Activated naive CD8-positive, alpha-beta T cell treated with anti-CD3 and anti-CD28 coated beads, Interleukin-2, amount 10 ng/mL, durations not matched to agents 7 days and 5 days (primary cell): ENCODE measurements around the gene OLFML2B. TPM values are rescaled to one million over a fixed set of nuclear protein-coding genes. Genes with fewer than 3 reads are reported as not detected.
"Not testable (repeated sequence)": the region's sequence is repeated elsewhere in the genome, so short reads cannot be mapped to it uniquely, and the experiment has no call there.

Source experiments
- ATAC-seq: fragments of 150-1000 bp; cut with Tn5 transposase; one replicate; pipeline ENCODE4 v1.10.0; 2021; ENCODE audit warnings: low read depth, moderate library complexity
- POLR2A ChIA-PET: fragments of 350-600 bp; sonication (Branson Sonifier 250); formaldehyde crosslinking; loops from one replicate; lab custom pipeline; 2021; ENCODE audit warnings: antibody characterized with exemption; lab: Charles Lee
- DNase-seq: peaks from one replicate; pipeline ENCODE4 v3.0.0; 2021
- H3K27ac Mint-ChIP-seq: one replicate; pipeline ENCODE4 v1.8.0; 2022; ENCODE audit warnings: mild to moderate bottlenecking, mixed read lengths
- H3K27me3 Mint-ChIP-seq: one replicate; pipeline ENCODE4 v1.8.0; 2022; ENCODE audit warnings: mild to moderate bottlenecking, moderate library complexity, mixed read lengths
- H3K36me3 Mint-ChIP-seq: one replicate; pipeline ENCODE4 v1.8.0; 2021; ENCODE audit warnings: mild to moderate bottlenecking, mixed read lengths
- H3K4me1 Mint-ChIP-seq: one replicate; pipeline ENCODE4 v1.8.0; 2021; ENCODE audit warnings: mixed read lengths
- H3K4me3 Mint-ChIP-seq: one replicate; pipeline ENCODE4 v1.8.0; 2022; ENCODE audit warnings: mild to moderate bottlenecking, moderate library complexity, mixed read lengths
- H3K9me3 Mint-ChIP-seq: one replicate; pipeline ENCODE4 v1.8.0; 2021; ENCODE audit warnings: mixed read lengths
- total RNA-seq, 2 experiments: library from RNA; stranded (reverse); gene quantifications; one replicate each; pipeline ENCODE4 v1.2.3, GENCODE V29; 2021

OLFML2B gene
- total RNA-seq = under 1 TPM; 0.14 to 0.82 TPM

DNA sequence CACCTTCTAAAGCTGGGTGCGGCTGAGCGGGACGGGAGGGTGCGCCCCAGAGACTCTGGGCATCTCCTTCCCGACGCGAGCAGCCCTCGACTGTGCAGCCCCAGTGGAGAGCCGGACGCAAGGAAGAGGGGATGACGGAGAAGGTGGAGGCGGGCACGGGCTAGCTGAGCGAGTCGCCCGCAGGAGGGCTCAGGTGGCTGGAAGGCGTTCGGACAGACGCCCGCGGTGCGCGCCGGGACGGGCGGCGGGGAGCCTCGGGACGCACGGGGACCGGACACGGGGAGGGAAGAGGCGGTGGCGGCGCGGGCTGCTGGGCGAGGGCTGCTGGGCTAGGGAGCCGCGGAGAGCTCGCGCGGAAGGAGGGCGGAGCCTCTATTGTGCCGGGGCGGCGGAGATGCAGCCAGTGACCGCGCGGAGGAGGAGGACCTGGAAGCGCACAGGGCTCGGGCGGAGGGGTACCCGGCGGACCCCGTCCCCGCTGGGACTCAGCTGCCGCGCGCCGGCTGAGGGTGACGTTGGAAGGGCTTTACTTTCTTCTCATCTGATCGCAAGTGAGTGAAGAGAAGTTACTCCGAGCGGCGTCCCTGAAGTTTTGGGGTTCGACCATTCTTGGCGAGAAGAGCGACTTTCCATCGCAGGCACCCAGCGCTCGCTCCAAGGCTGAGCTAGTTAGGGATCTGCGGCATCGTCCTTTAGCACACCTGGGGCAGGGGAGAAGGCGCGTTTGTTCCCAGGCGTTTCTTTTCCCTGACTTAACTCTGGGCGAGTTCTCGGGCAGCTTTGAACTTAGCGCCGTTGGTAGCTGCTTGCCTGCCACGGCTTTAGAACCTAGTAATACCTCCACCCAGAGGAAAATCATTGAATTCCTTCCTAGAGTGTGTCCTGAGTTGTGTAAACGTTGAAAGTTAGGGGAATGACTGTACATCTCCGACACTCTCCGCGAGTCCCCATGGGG, at the start of gene OLFML2B:
Gene OLFML2B, minus strand, starts transcription at position 323 of the 955 bp plus-strand sequence. CDS start 439 bp downstream, outside the sequence.
- Mint-ChIP-seq H3K4me1 (peaks cover 9% of the 10 kb centered on the region), H3K4me3 (peak within 1 kb of the TSS; percentile 89), H3K27ac (no peak within 1 kb of the TSS), H3K9me3 (peaks cover 1% of the 10 kb centered on the region), H3K27me3 (peaks cover 45% of the 10 kb centered on the region), H3K36me3 (no peaks in the 10 kb centered on the region)
- peak; percentile 71 for DNase-seq
- POLR2A ChIA-PET = no interaction called here
- ATAC-seq = peak; percentile 97

DNA sequence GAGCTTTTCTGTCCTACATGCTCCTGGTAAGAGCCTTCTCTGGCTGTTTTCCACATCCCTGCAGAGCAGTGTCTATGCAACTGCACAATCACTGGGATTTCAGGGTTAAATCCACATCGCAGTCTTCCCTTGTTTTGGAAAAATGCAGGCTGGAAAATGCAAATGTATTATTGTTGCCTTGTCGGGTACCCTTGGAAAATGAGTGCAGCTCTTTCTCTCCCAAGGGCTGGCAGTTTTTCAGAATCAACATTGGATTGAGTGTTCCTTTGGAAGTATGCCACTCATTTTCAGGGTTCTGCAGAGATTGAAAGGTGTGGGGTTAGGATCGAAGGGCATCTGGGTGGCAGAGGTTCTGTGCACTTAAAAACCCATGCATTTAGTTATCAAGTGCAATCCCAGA, 49.1 kb upstream of the OLFML2B start:
- H3K27me3 Mint-ChIP-seq = peaks cover 71% of the 10 kb centered on the region
- ATAC-seq = no peak
- peaks cover 3% of the 10 kb centered on the region for H3K4me1 Mint-ChIP-seq
- H3K9me3 Mint-ChIP-seq = no peaks in the 10 kb centered on the region
- H3K27ac Mint-ChIP-seq = no peak overlapping the region
- no peak overlapping the region for H3K4me3 Mint-ChIP-seq
- no peaks in the 10 kb centered on the region for H3K36me3 Mint-ChIP-seq
- no peak for DNase-seq
- POLR2A ChIA-PET = no interaction called here

DNA sequence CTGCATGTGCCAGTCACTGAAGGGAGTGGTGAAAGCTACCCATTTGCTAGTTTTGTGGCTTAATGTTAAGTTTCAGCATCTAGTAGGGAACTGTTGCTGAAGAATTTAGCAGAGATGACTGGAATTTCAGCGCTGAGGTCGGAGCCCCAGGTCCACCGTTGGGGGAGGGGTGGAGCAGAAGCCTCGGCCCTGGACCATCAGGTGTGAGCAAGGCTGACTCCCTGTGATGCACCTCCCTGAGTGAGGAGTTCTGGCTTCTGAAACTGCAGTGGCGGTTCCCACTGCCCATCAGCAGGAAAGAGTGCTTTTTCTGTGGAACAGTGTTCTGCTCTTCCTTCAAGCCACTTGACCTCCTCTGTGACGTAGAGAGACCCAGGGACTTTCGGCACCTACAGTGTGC, 47.2 kb upstream of the OLFML2B start:
- no peaks in the 10 kb centered on the region for H3K9me3 Mint-ChIP-seq
- DNase-seq (no peak), ATAC-seq (no peak)
- no peaks in the 10 kb centered on the region for H3K36me3 Mint-ChIP-seq
- no peak overlapping the region for H3K27ac Mint-ChIP-seq
- H3K27me3 Mint-ChIP-seq = peaks cover 66% of the 10 kb centered on the region
- no peak overlapping the region for H3K4me3 Mint-ChIP-seq
- POLR2A ChIA-PET = no interaction called here
- H3K4me1 Mint-ChIP-seq = peaks cover 3% of the 10 kb centered on the region

DNA sequence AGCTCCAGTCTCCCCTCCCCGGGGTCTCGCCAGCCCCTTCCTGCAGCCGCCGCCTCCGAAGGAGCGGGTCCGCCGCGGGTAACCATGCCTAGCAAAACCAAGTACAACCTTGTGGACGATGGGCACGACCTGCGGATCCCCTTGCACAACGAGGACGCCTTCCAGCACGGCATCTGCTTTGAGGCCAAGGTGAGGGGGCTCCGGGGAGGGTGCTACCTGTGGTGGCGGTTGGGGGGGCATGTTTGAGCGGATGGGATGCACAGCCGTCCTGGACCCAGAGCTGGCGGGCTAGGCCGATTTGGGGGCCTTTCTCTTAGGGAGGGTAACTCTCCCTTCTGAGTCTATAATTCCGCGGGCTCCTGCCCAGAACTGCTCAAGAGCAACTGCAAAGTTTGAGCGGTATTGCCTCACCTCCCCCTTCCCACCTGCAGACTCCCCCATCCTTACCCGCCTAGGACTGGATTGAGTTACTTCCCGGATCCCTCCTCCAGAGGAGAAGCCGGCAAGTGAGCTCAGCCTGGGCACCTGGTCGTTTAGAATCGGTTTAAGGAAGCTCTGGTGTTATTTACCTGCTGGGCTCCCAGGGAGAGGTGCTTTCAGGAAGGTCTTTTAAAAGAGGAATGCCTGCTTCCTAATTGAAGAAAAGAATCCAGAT, 46.6 kb upstream of the OLFML2B start:
- Mint-ChIP-seq H3K4me3 (peak overlapping the region; percentile 78), H3K9me3 (no peaks in the 10 kb centered on the region), H3K4me1 (peaks cover 3% of the 10 kb centered on the region), H3K36me3 (no peaks in the 10 kb centered on the region), H3K27me3 (peaks cover 64% of the 10 kb centered on the region), H3K27ac (no peak overlapping the region)
- no peak for DNase-seq
- ATAC-seq = no peak
- POLR2A ChIA-PET = interaction anchor here (0.9 kb wide), 1 partner anchor 244 kb away, joined by 3 read pairs; no protein-coding TSS in a partner anchor

DNA sequence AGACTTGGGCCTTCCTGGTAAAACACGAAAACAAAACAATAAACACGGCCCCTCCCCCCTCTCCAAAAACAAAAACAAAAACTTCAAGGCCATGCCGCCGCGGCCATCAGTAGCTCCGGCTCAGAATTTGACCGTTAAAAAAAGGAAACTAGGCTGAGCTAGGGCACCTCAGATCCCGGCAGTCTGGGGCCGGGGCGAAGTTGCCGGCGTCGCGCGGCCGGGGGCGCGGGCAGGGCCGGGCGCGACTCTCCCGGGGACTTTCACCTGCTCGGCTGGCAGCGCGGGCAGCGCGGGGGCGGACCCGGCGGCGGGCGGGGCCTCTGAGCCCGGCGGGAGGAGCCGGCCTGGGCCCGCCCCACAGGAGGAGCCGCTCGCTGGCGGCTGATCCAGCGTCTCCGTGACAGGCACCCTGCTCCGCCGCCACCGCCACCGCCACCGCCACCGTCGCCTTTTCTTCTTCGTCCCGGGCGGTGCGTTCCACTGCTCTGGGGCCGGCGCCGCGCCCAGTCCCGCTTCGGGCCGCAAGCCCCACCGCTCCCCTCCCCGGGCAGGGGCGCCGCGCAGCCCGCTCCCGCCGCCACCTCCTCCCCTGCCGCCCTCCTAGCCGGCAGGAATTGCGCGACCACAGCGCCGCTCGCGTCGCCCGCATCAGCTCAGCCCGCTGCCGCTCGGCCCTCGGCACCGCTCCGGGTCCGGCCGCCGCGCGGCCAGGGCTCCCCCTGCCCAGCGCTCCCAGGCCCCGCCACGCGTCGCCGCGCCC, 45.8 kb upstream of the OLFML2B start, which contains the start of gene NOS1AP:
Gene NOS1AP, plus strand, starts transcription at position 358 of the 760 bp plus-strand sequence. CDS start 487 bp downstream, outside the sequence.
- Mint-ChIP-seq H3K4me1 (peaks cover 3% of the 10 kb centered on the region), H3K36me3 (no peaks in the 10 kb centered on the region), H3K9me3 (no peaks in the 10 kb centered on the region), H3K27ac (no peak within 1 kb of the TSS), H3K27me3 (peaks cover 66% of the 10 kb centered on the region), H3K4me3 (peak within 1 kb of the TSS; percentile 78)
- POLR2A ChIA-PET = interaction anchor here (0.9 kb wide), 1 partner anchor 243 kb away, joined by 3 read pairs; no protein-coding TSS in a partner anchor
- peak; percentile 89 for DNase-seq
- peak; percentile 99 for ATAC-seq

DNA sequence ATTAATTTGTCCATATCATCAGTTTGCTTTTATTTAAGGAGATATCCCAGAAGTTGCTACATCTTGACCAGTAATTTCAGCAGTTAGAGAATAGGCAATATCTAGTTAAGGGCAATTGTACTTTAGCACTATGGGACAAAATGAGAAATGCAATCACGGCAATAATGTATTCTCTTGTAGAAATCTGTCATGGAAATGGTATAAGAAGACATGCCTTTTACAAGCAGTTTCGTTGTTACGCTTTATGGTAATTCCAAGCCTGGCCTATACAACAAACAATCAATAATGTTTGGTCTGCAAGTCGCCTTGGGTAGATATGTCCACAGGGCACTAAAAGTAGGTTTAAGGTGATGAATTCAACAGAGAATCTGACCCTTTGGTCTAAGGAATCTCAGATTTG, 44.6 kb upstream of the OLFML2B start:
- H3K27me3 Mint-ChIP-seq = peaks cover 74% of the 10 kb centered on the region
- POLR2A ChIA-PET = no interaction called here
- ATAC-seq (no peak), DNase-seq (no peak)
- H3K36me3 Mint-ChIP-seq = no peaks in the 10 kb centered on the region
- H3K9me3 Mint-ChIP-seq = no peaks in the 10 kb centered on the region
- peaks cover 3% of the 10 kb centered on the region for H3K4me1 Mint-ChIP-seq
- H3K27ac Mint-ChIP-seq = no peak overlapping the region
- no peak overlapping the region for H3K4me3 Mint-ChIP-seq

DNA sequence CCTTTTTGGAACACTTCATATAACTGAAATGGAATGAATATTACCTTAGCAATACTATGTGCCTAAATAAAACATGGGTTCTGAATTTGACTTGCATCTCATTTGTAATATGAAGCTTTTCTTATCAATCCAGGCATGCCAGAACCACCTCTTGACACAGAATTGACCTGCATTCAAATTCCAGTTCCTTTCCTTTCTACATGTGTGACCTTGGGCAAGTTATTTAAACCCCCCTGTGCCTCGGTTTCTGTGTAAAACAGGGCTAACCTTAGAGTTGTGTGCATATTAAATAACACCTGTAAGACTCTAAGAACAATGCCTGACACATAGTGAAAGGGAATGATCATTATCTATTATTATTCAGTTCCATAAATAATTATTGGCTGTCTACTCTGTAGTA, 43.8 kb upstream of the OLFML2B start:
- H3K9me3 Mint-ChIP-seq = no peaks in the 10 kb centered on the region
- no peak overlapping the region for H3K27ac Mint-ChIP-seq
- H3K4me1 Mint-ChIP-seq = peaks cover 3% of the 10 kb centered on the region
- ATAC-seq = no peak
- peaks cover 73% of the 10 kb centered on the region for H3K27me3 Mint-ChIP-seq
- no peak for DNase-seq
- POLR2A ChIA-PET = no interaction called here
- H3K36me3 Mint-ChIP-seq = no peaks in the 10 kb centered on the region
- H3K4me3 Mint-ChIP-seq = no peak overlapping the region

DNA sequence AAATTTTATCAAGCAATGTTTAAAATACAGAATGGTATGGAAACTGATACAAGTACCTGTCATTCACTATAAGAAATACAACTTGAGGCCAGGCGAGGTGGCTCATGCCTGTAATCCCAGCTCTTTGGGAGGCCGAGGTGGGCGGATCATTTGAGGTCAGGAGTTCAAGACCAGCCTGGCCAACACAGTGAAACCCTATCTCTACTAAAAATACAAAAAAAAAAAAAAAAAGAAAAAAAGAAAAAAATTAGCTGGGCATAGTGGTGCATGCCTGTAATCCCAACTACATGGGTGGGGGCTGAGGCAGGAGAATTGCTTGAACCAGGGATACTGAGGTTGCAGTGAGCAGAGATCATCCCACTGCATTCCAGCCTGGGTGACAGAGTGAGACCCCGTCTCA, 43.2 kb upstream of the OLFML2B start:
- peaks cover 67% of the 10 kb centered on the region for H3K27me3 Mint-ChIP-seq
- POLR2A ChIA-PET = interaction anchor here (0.7 kb wide), 1 partner anchor 24 kb away, joined by 3 read pairs; no protein-coding TSS in a partner anchor
- not testable (repeated sequence) for H3K4me3 Mint-ChIP-seq, DNase-seq, H3K27ac Mint-ChIP-seq, H3K9me3 Mint-ChIP-seq, H3K36me3 Mint-ChIP-seq, H3K4me1 Mint-ChIP-seq, ATAC-seq

DNA sequence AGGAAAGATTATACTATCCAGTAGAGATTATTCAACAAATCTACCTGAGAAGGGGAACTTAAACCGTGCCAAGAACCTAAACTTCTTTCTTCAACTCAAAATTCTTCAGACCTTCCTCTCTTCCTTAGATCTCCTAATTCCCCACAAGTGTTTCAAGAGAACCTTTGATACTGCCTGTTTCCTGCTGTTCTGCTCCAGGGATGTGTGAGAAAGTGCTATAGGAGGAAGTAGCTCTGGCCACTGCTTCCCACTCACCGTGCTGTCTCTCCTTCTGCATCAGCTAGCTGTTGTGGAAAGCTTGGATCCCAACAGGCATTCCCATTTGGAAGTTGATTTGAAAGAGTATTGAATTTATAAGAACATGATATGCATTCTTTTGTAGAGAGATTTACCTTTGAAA, 41.3 kb upstream of the OLFML2B start:
- Mint-ChIP-seq H3K9me3 (no peaks in the 10 kb centered on the region), H3K27me3 (peaks cover 53% of the 10 kb centered on the region), H3K4me1 (peaks cover under 1% of the 10 kb centered on the region), H3K36me3 (no peaks in the 10 kb centered on the region), H3K4me3 (no peak overlapping the region), H3K27ac (no peak overlapping the region)
- ATAC-seq = no peak
- DNase-seq = no peak
- POLR2A ChIA-PET = no interaction called here

DNA sequence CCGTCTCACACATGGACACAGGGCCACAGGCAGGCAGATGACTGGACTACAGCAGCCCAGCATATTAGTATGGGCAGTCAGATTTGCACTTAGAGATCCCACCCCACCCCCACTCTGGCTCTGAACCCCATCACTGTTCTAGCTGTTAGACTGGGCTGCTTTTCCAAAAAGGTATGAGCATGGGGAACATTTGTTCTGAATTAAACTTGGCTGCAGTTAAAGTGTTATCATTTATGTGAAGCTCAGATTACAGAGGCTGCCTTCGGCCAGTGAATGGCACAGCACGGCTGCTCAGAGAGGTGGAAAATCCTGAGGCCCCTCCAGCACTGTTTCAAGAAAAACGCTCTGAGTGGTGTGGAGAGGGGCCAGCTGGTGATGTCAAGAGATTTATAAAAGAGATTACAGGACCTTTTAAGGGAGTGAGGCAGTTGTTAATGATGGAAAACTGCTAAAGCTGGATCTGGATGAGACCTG, 38.9 kb upstream of the OLFML2B start:
- Mint-ChIP-seq H3K27me3 (peaks cover 39% of the 10 kb centered on the region), H3K27ac (no peak overlapping the region), H3K4me3 (no peak overlapping the region), H3K36me3 (no peaks in the 10 kb centered on the region), H3K4me1 (no peaks in the 10 kb centered on the region), H3K9me3 (no peaks in the 10 kb centered on the region)
- POLR2A ChIA-PET = no interaction called here
- ATAC-seq = no peak
- no peak for DNase-seq

DNA sequence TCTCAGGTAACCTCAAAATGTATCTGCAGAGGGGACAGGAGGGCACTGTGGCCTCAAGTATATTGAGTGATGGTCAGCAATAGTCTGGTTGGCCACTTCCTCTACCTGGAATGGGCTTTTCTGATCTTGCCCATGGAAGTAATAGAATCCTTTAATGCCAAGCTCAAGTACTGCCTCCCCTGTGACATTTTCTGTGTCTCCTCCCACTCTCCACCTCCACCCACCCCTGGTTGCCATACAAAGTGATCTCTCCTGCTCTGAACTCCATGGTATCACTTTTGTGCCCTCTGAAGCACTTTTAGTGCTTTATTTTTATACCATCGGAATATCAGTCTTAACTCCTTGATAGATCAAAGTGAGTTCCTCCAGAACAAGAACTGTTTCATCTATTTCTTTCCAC, 36.6 kb upstream of the OLFML2B start:
- no peaks in the 10 kb centered on the region for H3K4me1 Mint-ChIP-seq
- H3K9me3 Mint-ChIP-seq = no peaks in the 10 kb centered on the region
- no peaks in the 10 kb centered on the region for H3K36me3 Mint-ChIP-seq
- peaks cover 28% of the 10 kb centered on the region for H3K27me3 Mint-ChIP-seq
- no peak for DNase-seq
- no peak overlapping the region for H3K4me3 Mint-ChIP-seq
- POLR2A ChIA-PET = no interaction called here
- H3K27ac Mint-ChIP-seq = no peak overlapping the region
- no peak for ATAC-seq

DNA sequence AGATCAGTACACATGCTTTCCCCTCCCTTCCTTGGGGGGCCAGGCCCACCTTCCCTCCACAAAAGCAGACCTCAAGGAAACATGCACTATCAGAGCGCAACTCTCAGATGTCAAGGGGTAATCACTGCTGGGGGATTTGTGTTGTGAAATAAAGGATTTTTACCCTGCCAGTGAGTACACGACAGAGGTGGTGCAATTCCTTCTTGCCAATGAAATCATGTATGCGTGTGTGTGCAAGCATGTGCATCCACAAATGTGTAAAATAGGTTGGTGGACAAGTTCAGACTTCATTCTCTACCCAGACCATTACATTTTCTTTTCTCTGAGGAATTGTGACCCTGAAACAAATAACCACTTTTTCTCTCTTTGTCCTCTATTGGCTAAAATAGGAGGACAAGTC, 36.1 kb upstream of the OLFML2B start:
- H3K9me3 Mint-ChIP-seq = no peaks in the 10 kb centered on the region
- no peaks in the 10 kb centered on the region for H3K4me1 Mint-ChIP-seq
- no peak overlapping the region for H3K27ac Mint-ChIP-seq
- peaks cover 22% of the 10 kb centered on the region for H3K27me3 Mint-ChIP-seq
- no peak overlapping the region for H3K4me3 Mint-ChIP-seq
- DNase-seq (no peak), ATAC-seq (no peak)
- POLR2A ChIA-PET = no interaction called here
- no peaks in the 10 kb centered on the region for H3K36me3 Mint-ChIP-seq

DNA sequence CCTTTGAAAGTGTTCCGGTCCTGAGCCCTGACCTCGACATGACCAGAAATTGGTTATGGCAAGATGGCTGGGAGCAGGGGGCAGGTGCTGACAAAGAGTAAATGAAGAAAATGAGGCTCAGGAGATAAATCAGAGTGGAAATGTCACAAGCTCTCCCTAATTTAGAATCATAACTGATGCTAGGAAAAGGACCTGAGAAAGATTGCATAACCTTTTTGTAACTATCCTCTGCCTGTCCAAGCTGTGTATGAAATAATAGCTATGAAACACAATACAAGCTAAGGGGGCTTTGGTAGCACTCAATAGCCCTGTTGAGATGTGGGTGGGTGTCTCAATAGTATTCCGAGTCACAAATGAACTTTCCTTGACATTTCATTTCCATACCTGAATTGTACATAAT, 32.9 kb upstream of the OLFML2B start:
- DNase-seq (no peak), ATAC-seq (no peak)
- H3K27ac Mint-ChIP-seq = no peak overlapping the region
- no peaks in the 10 kb centered on the region for H3K36me3 Mint-ChIP-seq
- POLR2A ChIA-PET = no interaction called here
- H3K27me3 Mint-ChIP-seq = peaks cover 5% of the 10 kb centered on the region
- no peak overlapping the region for H3K4me3 Mint-ChIP-seq
- peaks cover 3% of the 10 kb centered on the region for H3K4me1 Mint-ChIP-seq
- H3K9me3 Mint-ChIP-seq = no peaks in the 10 kb centered on the region
